Activated T-helper 1 cell treated with anti-CD3 and anti-CD28 coated beads, Interleukin-12 subunit alpha, Interleukin-12 subunit beta, Interleukin-2, Interleukin-4 antibody, amounts not matched to agents 30 ng/mL and 10 ng/mL and 1 ng/mL, durations not matched to agents 14 hours and 24 hours and 36 hours (primary cell): ENCODE data around the gene SPATA33. TPM values are rescaled to one million over a fixed set of nuclear protein-coding genes. Genes with fewer than 3 reads are reported as not detected.
A peak's percentile ranks its signal among the peaks of the same experiment; 100 is the strongest.

Source experiments
- DNase-seq: peaks from one replicate; pipeline ENCODE4 v3.0.0; 2021; ENCODE audit warnings: low spot score
- H3K27ac Mint-ChIP-seq: one replicate; pipeline ENCODE4 v1.8.0; 2021; ENCODE audit warnings: mild to moderate bottlenecking, mixed read lengths
- H3K27me3 Mint-ChIP-seq: one replicate; pipeline ENCODE4 v1.8.0; 2022; ENCODE audit warnings: mild to moderate bottlenecking, moderate library complexity, mixed read lengths; ENCODE audit not compliant: insufficient read depth
- H3K36me3 Mint-ChIP-seq: one replicate; pipeline ENCODE4 v1.8.0; 2021; ENCODE audit warnings: low read depth, mixed read lengths
- H3K4me1 Mint-ChIP-seq: one replicate; pipeline ENCODE4 v1.8.0; 2021; ENCODE audit warnings: low read depth, mixed read lengths
- H3K4me3 Mint-ChIP-seq: one replicate; pipeline ENCODE4 v1.8.0; 2021; ENCODE audit warnings: mild to moderate bottlenecking, moderate library complexity, mixed read lengths
- H3K9me3 Mint-ChIP-seq: one replicate; pipeline ENCODE4 v1.8.0; 2021; ENCODE audit warnings: mixed read lengths
- intact Hi-C: fragments of 100-400 bp; cut with micrococcal nuclease; formaldehyde crosslinking; loops from one replicate; pipeline ENCODE4 v1.15.1; 2024
- total RNA-seq: library from RNA; stranded (reverse); gene quantifications from 2 replicates; pipeline ENCODE4 v1.2.3, GENCODE V29; 2022

The SPATA33 gene
- total RNA-seq = 15.1 and 16.1 TPM in 2 replicates

DNA sequence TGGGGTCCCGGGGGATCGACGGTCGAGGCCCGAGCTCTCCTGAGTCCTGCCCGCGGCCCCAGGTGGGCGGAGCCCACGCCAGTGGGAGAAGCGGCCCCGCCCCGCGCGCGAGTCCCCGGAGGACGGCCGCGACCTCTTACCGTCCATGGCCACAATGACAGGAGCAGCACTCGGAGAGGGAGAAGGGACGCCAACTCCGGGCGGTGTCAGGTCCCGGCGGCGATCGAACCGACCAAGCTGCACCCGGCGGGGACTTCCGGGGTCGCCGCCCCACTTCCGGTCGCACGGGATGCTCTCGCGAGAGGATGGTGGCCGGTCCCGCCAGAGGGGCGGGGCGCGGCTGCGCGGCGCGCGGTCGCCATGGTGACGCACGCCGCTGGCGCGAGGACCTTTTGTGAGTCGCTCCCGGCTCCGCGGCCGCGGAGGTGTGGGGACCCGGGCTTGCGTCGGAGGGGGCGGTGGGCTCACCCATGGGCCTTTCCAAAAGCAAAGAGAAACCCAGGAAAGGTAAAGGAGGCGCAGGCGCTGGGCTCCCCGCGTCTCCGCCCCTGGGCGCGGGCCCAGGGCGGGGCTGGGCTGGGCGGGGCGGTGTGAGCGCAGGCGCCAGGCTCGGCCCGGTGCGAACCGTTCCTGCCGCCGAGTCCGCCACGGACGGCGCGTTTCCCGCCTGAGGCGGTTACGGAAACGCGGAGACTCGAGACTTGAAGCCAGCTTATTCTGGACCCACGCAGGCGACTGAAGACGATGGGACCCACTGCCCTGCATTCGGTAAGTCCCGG is at the start of gene SPATA33, which contains the start of gene CHMP1A:
TSS of gene SPATA33 (plus strand) at position 395 of the 779 bp plus-strand sequence. CDS start at position 471, 76 bp downstream.
TSS of gene CHMP1A (minus strand) at position 267 of the 779 bp plus-strand sequence. CDS start at position 147, 120 bp downstream.
- H3K36me3 Mint-ChIP-seq = peaks cover 27% of the 10 kb centered on the region
- H3K9me3 Mint-ChIP-seq = no peaks in the 10 kb centered on the region
- peak; percentile 91 for DNase-seq

GRCh38 chr16:89607937-89608740 is 49.5 kb upstream of the SPATA33 start:
- Mint-ChIP-seq H3K36me3 (no peaks in the 10 kb centered on the region), H3K4me1 (peaks cover 1% of the 10 kb centered on the region), H3K9me3 (no peaks in the 10 kb centered on the region), H3K27ac (no peak overlapping the region), H3K27me3 (no peaks in the 10 kb centered on the region), H3K4me3 (no peak overlapping the region)
- intact Hi-C loops = no loop called here
- no peak for DNase-seq

More for the DNA sequence above, at the start of gene SPATA33, which contains the start of gene CHMP1A:
- peaks cover 56% of the 10 kb centered on the region for H3K4me1 Mint-ChIP-seq
- peak within 1 kb of the TSS; percentile 84 for H3K27ac Mint-ChIP-seq
- no peaks in the 10 kb centered on the region for H3K27me3 Mint-ChIP-seq
- peak within 1 kb of the TSS; percentile 93 for H3K4me3 Mint-ChIP-seq
- intact Hi-C loops = loop anchor here (1.0 to 2.0 kb wide), 4 partner anchors 16 to 65 kb away; partner anchors contain the start of gene CDK10

DNA sequence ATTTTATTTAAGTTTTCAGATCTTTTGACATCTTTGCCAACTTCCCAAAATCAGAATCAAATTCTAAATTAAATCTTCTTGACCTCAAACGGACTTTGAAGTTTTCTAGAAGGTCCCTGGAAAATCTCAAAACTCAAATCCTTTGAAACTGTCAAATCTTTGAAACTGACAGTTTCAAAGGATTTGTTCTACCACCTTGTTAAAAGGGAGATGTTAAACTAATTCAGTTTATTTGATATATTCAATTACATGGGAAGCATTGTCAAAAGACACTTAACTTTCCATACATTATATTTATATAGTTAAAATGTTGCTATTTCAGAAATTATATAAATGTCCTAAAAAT is 47.6 kb upstream of the SPATA33 start:
- DNase-seq = no peak
- no peak overlapping the region for H3K27ac Mint-ChIP-seq
- intact Hi-C loops = no loop called here
- H3K4me3 Mint-ChIP-seq = no peak overlapping the region
- H3K4me1 Mint-ChIP-seq = no peaks in the 10 kb centered on the region
- H3K9me3 Mint-ChIP-seq = no peaks in the 10 kb centered on the region
- H3K36me3 Mint-ChIP-seq = no peaks in the 10 kb centered on the region
- no peaks in the 10 kb centered on the region for H3K27me3 Mint-ChIP-seq

GRCh38 chr16:89612415-89613166 is 45.0 kb upstream of the SPATA33 start:
- no peaks in the 10 kb centered on the region for H3K27me3 Mint-ChIP-seq

GRCh38 chr16:89613231-89613953 is 44.2 kb upstream of the SPATA33 start, which contains the start of gene DPEP1:
Gene DPEP1 (plus strand): TSS chr16:89613642. CDS start chr16:89630411, 16,769 bp downstream.
- Mint-ChIP-seq H3K4me1 (no peaks in the 10 kb centered on the region), H3K36me3 (no peaks in the 10 kb centered on the region), H3K4me3 (no peak within 1 kb of the TSS), H3K27me3 (no peaks in the 10 kb centered on the region), H3K27ac (no peak within 1 kb of the TSS), H3K9me3 (peaks cover 4% of the 10 kb centered on the region)
- DNase-seq = no peak
- intact Hi-C loops = no loop called here

More at GRCh38 chr16:89612415-89613166, 45.0 kb upstream of the SPATA33 start:
- intact Hi-C loops = no loop called here
- H3K27ac Mint-ChIP-seq = no peak overlapping the region
- H3K9me3 Mint-ChIP-seq = peaks cover 4% of the 10 kb centered on the region
- H3K4me1 Mint-ChIP-seq = no peaks in the 10 kb centered on the region
- no peak for DNase-seq
- H3K36me3 Mint-ChIP-seq = no peaks in the 10 kb centered on the region
- no peak overlapping the region for H3K4me3 Mint-ChIP-seq

DNA sequence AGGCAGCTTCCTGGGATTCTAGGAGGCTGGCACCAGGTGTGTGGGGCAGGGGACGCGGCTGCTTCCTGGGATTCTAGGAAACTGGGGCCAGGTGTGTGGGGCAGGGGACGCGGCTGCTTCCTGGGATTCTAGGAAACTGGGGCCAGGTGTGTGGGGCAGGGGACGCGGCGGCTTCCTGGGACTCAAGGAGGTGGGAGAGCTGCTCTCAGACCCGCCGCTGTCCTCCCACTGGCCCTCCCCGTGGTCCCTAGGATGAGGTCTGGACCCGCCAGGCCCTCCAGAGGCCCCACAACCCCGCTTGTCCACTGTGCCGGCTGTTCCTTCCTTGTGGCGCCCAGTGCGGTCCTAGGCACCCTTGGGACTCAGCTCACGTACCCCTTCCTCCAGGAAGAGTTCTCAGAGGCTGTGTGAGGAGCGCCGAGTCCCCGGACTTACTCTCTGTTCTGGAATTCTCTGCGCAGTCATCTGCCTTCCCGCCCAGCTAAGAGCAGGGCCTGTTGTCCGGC is 43.6 kb upstream of the SPATA33 start:
- no peak for DNase-seq
- no peak overlapping the region for H3K27ac Mint-ChIP-seq
- peaks cover 4% of the 10 kb centered on the region for H3K9me3 Mint-ChIP-seq
- no peaks in the 10 kb centered on the region for H3K27me3 Mint-ChIP-seq
- no peaks in the 10 kb centered on the region for H3K4me1 Mint-ChIP-seq
- H3K4me3 Mint-ChIP-seq = no peak overlapping the region
- H3K36me3 Mint-ChIP-seq = no peaks in the 10 kb centered on the region
- intact Hi-C loops = no loop called here

DNA sequence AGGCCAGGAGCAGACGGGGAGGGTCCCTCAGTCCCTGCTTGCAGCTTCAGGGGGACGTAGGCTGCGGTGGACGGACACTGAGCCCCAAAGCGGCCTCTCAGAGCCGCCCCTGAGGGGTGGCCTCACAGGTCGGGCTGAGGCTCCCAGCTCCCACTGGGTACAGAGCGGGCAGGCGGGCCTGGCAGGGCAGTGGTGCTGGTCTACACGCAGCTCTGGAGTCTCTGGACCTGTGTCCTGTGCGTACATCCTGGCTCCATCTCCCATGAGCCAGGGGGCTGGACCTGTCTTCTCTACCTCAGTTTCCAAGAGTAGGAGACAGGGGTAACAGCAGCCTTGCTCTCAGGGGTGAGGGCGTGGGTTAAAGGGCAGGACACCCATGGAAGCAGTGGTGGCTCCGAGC is 42.5 kb upstream of the SPATA33 start:
- Mint-ChIP-seq H3K27ac (no peak overlapping the region), H3K4me1 (no peaks in the 10 kb centered on the region), H3K27me3 (no peaks in the 10 kb centered on the region), H3K9me3 (peaks cover 4% of the 10 kb centered on the region), H3K36me3 (no peaks in the 10 kb centered on the region), H3K4me3 (no peak overlapping the region)
- no peak for DNase-seq
- intact Hi-C loops = no loop called here

DNA sequence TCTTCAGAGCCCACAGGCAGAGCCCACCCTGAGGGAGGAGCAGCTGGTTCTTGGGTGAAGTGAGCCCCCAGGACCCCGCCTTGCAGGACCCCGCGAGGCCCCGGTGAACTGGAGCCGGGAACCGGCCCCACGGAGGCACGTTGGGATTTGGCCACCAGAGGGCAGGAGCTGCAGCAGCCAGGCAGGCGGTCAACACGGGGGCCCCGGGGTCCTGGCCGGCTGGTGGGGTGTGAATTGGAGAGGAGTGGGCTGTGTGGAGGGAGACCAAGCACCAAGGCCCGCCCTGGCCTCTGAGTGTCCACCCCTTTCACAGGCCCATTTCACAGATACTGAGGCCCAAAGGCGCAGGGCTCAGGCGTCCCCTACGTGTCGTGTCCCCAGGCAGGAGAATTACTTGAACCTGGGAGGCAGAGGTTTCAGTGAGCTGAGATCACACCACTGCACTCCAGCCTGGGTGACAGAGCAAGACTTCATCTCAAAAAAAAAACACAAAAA is 42.0 kb upstream of the SPATA33 start:
- Mint-ChIP-seq H3K9me3 (peaks cover 4% of the 10 kb centered on the region), H3K4me1 (no peaks in the 10 kb centered on the region), H3K27ac (no peak overlapping the region), H3K36me3 (no peaks in the 10 kb centered on the region), H3K27me3 (no peaks in the 10 kb centered on the region), H3K4me3 (no peak overlapping the region)
- intact Hi-C loops = no loop called here
- DNase-seq = no peak

DNA sequence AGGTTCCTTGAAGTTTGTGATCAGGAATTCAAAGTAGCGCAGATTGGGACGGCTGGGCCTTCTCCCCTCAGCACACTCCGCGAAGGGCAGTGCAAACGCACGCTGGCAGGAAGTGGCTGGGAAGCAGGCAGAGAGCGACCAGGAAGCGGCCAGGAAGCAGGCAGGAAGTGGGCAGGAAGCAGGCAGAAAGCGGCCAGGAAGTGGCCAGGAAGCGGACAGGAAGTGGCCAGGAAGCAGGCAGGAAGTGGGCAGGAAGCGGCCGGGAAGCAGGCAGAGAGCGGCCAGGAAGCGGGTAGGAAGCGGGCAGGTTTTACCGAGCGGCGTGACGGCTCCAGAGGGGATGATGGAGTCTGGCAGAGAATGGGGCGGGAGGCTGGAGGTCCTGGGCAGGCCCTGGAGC is 41.0 kb upstream of the SPATA33 start:
- H3K4me1 Mint-ChIP-seq = no peaks in the 10 kb centered on the region
- intact Hi-C loops = no loop called here
- H3K27me3 Mint-ChIP-seq = no peaks in the 10 kb centered on the region
- no peak overlapping the region for H3K4me3 Mint-ChIP-seq
- peaks cover 4% of the 10 kb centered on the region for H3K9me3 Mint-ChIP-seq
- no peaks in the 10 kb centered on the region for H3K36me3 Mint-ChIP-seq
- DNase-seq = no peak
- peak overlapping the region; percentile 12 for H3K27ac Mint-ChIP-seq

DNA sequence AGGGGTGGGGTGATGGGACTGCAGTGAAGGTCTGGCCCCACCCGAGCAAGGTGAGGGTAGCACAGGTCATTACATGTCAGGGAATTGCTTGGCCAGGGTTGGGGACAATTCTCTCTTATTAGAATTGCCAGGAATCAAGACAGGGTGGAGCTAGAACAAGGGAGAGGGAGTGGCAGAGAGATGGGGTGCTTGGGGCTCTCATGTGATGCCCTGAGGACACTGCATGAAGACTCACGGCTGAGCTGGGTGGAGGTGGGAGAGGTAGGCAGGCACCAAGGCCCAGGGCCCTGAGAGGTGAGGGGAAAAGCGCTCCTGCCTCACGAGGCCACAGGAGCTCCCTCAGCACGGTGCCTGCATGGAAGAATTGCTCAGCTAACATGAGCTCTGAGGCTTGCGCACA is 40.6 kb upstream of the SPATA33 start:
- Mint-ChIP-seq H3K9me3 (peaks cover 4% of the 10 kb centered on the region), H3K27me3 (no peaks in the 10 kb centered on the region), H3K27ac (no peak overlapping the region), H3K36me3 (no peaks in the 10 kb centered on the region), H3K4me3 (no peak overlapping the region), H3K4me1 (no peaks in the 10 kb centered on the region)
- intact Hi-C loops = no loop called here
- no peak for DNase-seq

DNA sequence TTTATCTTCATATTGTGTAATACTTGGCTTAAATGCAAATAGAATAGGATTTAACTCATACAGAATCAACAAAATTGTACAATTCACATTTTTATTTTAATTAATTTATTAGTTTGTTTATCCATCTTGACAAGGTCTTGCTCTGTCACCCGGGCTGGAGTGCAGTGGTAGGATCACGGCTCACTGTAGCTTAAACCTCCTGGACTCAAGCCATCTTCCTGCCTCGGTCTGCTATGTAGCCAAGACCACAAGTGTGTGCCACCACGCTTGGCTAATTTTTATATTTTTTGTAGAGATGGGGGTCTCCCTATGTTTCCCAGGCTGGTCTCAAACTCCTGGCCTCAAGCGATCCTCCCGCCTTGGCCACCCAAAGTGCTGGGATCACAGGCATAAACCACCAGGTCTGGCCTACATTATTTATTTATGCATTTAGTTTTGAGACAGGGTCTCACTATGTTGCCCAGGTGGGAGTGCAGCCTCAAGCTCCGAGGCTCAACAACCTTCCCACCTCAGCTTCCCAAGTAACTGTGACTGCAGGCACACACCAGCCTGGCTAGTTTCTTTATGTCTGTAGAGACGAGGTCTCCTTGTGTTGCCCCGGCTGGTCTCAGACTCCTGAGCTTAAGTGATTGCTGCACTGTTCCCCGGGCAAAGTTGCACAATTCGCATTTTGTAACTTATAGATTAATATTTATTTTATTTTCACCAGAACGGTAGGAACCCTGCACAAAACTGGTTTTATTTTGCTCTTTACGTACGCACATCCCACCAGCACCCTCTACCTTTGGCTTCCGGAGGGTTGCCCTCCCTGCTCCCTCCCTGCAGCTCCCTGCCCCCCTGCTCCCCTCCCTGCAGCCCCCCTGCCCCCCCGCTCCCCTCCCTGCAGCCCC is 39.3 kb upstream of the SPATA33 start:
- Mint-ChIP-seq H3K9me3 (peaks cover 4% of the 10 kb centered on the region), H3K27ac (no peak overlapping the region), H3K36me3 (no peaks in the 10 kb centered on the region), H3K4me3 (no peak overlapping the region), H3K4me1 (no peaks in the 10 kb centered on the region), H3K27me3 (peaks cover 4% of the 10 kb centered on the region)
- intact Hi-C loops = no loop called here
- no peak for DNase-seq
